PC-9 (cell line): ENCODE results near the gene FOXK1. TPM values are rescaled to one million over a fixed set of nuclear protein-coding genes. Genes with fewer than 3 reads are reported as not detected.

Source experiments
- BruUV-seq: library from RNA; stranded (reverse); fragments of 400-500 nt; replicated peaks from 2 replicates; lab custom pipeline; 2021; lab: Mats Ljungman, UMichigan
- CTCF ChIA-PET: fragments of 300-600 bp; sonication (Branson Sonifier 250); formaldehyde crosslinking; loops from one replicate; lab custom pipeline; 2022; ENCODE audit warnings: antibody characterized with exemption; lab: Charles Lee
- POLR2A ChIA-PET: fragments of 300-600 bp; sonication (Branson Sonifier 250); formaldehyde crosslinking; loops from one replicate; lab custom pipeline; 2022; ENCODE audit warnings: antibody characterized with exemption; ENCODE audit not compliant: unreplicated experiment; lab: Charles Lee
- DNase-seq, 2 experiments: peaks; one replicate each; pipeline versions ENCODE4 v3.0.0 to v3.0.0-alpha.2; 2015 to 2022; ENCODE audit warnings: mixed read lengths in 1 of 2
- H2AFZ ChIP-seq: fragments of 200-600 bp; sonication (generic); 2 replicates; pipeline ENCODE4 v1.8.1; 2017; ENCODE audit warnings: antibody characterized with exemption
- H3F3A ChIP-seq: fragments of 200-600 bp; sonication (generic); 2 replicates; pipeline ENCODE4 v1.8.1; 2017; ENCODE audit warnings: antibody characterized with exemption, mild to moderate bottlenecking, low read depth; ENCODE audit not compliant: insufficient read depth
- H3K27ac ChIP-seq: fragments of 200-600 bp; sonication (generic); 2 replicates; pipeline ENCODE4 v1.6.1; 2016; ENCODE audit warnings: mixed run types
- H3K27me3 ChIP-seq: fragments of 200-600 bp; sonication (generic); 2 replicates; pipeline ENCODE4 v1.6.1; 2016; ENCODE audit warnings: low read depth, mixed run types; ENCODE audit not compliant: insufficient read depth
- H3K36me3 ChIP-seq: fragments of 200-600 bp; sonication (generic); 2 replicates; pipeline ENCODE4 v1.6.1; 2016; ENCODE audit warnings: low read depth, mixed run types
- H3K4me1 ChIP-seq: fragments of 200-600 bp; sonication (generic); replicated peaks from 2 replicates; pipeline ENCODE4 v1.6.1; 2016; ENCODE audit warnings: mixed run types; ENCODE audit not compliant: insufficient read depth
- H3K4me2 ChIP-seq: fragments of 200-600 bp; sonication (generic); 2 replicates; pipeline ENCODE4 v1.6.1; 2017; ENCODE audit warnings: mixed run types
- H3K4me3 ChIP-seq: fragments of 200-600 bp; sonication (generic); 2 replicates; pipeline ENCODE4 v1.6.1; 2016; ENCODE audit warnings: mixed run types
- H3K79me2 ChIP-seq: fragments of 200-600 bp; sonication (generic); 2 replicates; pipeline ENCODE4 v1.6.1; 2017; ENCODE audit warnings: low read depth, mixed run types
- H3K9me2 ChIP-seq: fragments of 200-600 bp; sonication (generic); 2 replicates; pipeline ENCODE4 v1.8.1; 2017; ENCODE audit warnings: mild to moderate bottlenecking; ENCODE audit not compliant: insufficient read depth
- H3K9me3 ChIP-seq: fragments of 200-600 bp; sonication (generic); 2 replicates; pipeline ENCODE4 v1.8.1; 2016; ENCODE audit warnings: low read depth; ENCODE audit not compliant: insufficient read depth
- H4K20me1 ChIP-seq: fragments of 200-600 bp; sonication (generic); 2 replicates; pipeline ENCODE4 v1.8.1; 2017; ENCODE audit not compliant: insufficient read depth
- CTCF ChIP-seq: fragments of 200-600 bp; sonication (generic); conservative IDR thresholded peaks from 2 replicates; pipeline ENCODE4 v1.6.1; 2017; ENCODE audit warnings: mixed run types, antibody characterized with exemption, mild to moderate bottlenecking, moderate library complexity
- EZH2 ChIP-seq: fragments of 200-600 bp; sonication (generic); IDR thresholded peaks from 2 replicates; pipeline ENCODE4 v1.8.0; 2017; ENCODE audit warnings: antibody characterized with exemption, low read depth
- intact Hi-C: fragments of 100-400 bp; cut with micrococcal nuclease; formaldehyde crosslinking; loops from one replicate; pipeline ENCODE4 v1.10.0; 2022; ENCODE audit not compliant: unreplicated experiment
- total RNA-seq: library from RNA; stranded (reverse); gene quantifications from 2 replicates; pipeline ENCODE4 v1.2.3, GENCODE V29; 2021

FOXK1 gene
- total RNA-seq, 1 experiment from 2014 or later, result 68.1 TPM

- no peaks in the 10 kb centered on the region for H3K9me3 ChIP-seq
- no peak for TF ChIP-seq EZH2
- no peak for TF ChIP-seq CTCF
- peaks cover 13% of the 10 kb centered on the region for H3F3A ChIP-seq
- POLR2A ChIA-PET, result interaction anchor here (0.7 to 1.1 kb wide), 3 partner anchors 21 to 1748 kb away, joined by 3 to 7 read pairs (median 4); no protein-coding TSS in a partner anchor
- intact Hi-C loops, result no loop called here
- H3K27ac ChIP-seq, result 0 out of 2 replicates have a peak overlapping the region, but pooled peaks have one; percentile 5
- H4K20me1 ChIP-seq, result peaks cover 90% of the 10 kb centered on the region
- BruUV-seq, result no TSS peak
- H3K4me2 ChIP-seq, result no peak overlapping the region
- peaks cover 27% of the 10 kb centered on the region for H3K4me1 ChIP-seq
- H2AFZ ChIP-seq, result no peak overlapping the region
- peaks cover 98% of the 10 kb centered on the region for H3K79me2 ChIP-seq
- no peaks in the 10 kb centered on the region for H3K9me2 ChIP-seq
- CTCF ChIA-PET, result interaction anchor here (0.6 kb wide), 1 partner anchor 21 kb away, joined by 3 read pairs; no protein-coding TSS in a partner anchor
- H3K4me3 ChIP-seq, result no peak overlapping the region
- H3K27me3 ChIP-seq, result no peaks in the 10 kb centered on the region
- H3K36me3 ChIP-seq, result no peaks in the 10 kb centered on the region
- DNase-seq, result no peak
Measured at GRCh38 chr7:4713183-4713784, 31.2 kb downstream of the FOXK1 start.

GRCh38 chr7:4714161-4714700 is 32.1 kb downstream of the FOXK1 start:
- no TSS peak for BruUV-seq

GRCh38 chr7:4714767-4715409 is 32.8 kb downstream of the FOXK1 start:
- intact Hi-C loops, result no loop called here

More at GRCh38 chr7:4714161-4714700, 32.1 kb downstream of the FOXK1 start:
- H3F3A ChIP-seq, result peaks cover 17% of the 10 kb centered on the region
- H3K36me3 ChIP-seq, result no peaks in the 10 kb centered on the region
- no peak overlapping the region for H2AFZ ChIP-seq
- H3K4me3 ChIP-seq, result no peak overlapping the region
- POLR2A ChIA-PET, result no interaction called here
- H3K9me3 ChIP-seq, result no peaks in the 10 kb centered on the region
- no peaks in the 10 kb centered on the region for H3K9me2 ChIP-seq
- peaks cover 92% of the 10 kb centered on the region for H4K20me1 ChIP-seq
- H3K4me1 ChIP-seq, result peaks cover 27% of the 10 kb centered on the region
- no peaks in the 10 kb centered on the region for H3K27me3 ChIP-seq
- CTCF ChIA-PET, result no interaction called here
- no peak overlapping the region for H3K4me2 ChIP-seq
- intact Hi-C loops, result no loop called here
- DNase-seq, result no peak
- H3K27ac ChIP-seq, result no peak overlapping the region
- no peak for TF ChIP-seq EZH2
- TF ChIP-seq CTCF, result no peak
- peaks cover 100% of the 10 kb centered on the region for H3K79me2 ChIP-seq

More at GRCh38 chr7:4714767-4715409, 32.8 kb downstream of the FOXK1 start:
- TF ChIP-seq EZH2 (no peak), CTCF (no peak)
- Histone ChIP-seq H3K4me1 (peaks cover 27% of the 10 kb centered on the region), H3K4me2 (no peak overlapping the region), H3K9me2 (no peaks in the 10 kb centered on the region), H3K4me3 (no peak overlapping the region), H3K27ac (no peak overlapping the region), H2AFZ (no peak overlapping the region), H3K36me3 (no peaks in the 10 kb centered on the region), H3K79me2 (peaks cover 100% of the 10 kb centered on the region), H4K20me1 (peaks cover 92% of the 10 kb centered on the region), H3K27me3 (no peaks in the 10 kb centered on the region), H3F3A (peaks cover 23% of the 10 kb centered on the region), H3K9me3 (no peaks in the 10 kb centered on the region)
- DNase-seq, result no peak
- POLR2A ChIA-PET, result no interaction called here
- no TSS peak for BruUV-seq
- CTCF ChIA-PET, result no interaction called here
